Measurements from ENCODE around the gene RORB.
"Not testable (repeated sequence)": the region's sequence is repeated elsewhere in the genome, so short reads cannot be mapped to it uniquely, and the experiment has no call there.

Gene RORB

GRCh38 chr9:74513221-74513620 lies 16.1 kb downstream of the RORB start:
- DNase-seq (ENCODE audit: low read depth), result no peak

DNA sequence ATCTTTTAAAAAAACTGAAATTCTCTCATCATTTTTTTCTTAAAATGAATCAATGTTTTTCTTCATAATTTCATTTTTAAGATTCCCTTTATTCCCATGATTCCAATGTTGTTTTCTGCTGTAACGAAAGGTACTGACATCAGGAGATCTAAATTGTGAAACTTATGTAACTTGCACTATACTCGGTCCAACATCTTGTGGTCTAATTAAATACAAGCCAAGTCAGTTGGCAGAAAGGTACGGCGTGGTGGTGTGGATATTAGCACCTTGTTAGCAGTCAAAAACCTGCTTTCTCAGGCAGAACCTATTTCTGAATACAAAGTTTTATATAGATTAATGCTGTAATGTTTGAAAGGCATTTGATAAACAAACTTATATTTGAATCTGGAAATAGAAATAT lies 20.1 kb downstream of the RORB start:
- no peak for DNase-seq (ENCODE audit: low read depth)

GRCh38 chr9:74519419-74519818 lies 22.3 kb downstream of the RORB start:
- no peak for DNase-seq (ENCODE audit: low read depth)

DNA sequence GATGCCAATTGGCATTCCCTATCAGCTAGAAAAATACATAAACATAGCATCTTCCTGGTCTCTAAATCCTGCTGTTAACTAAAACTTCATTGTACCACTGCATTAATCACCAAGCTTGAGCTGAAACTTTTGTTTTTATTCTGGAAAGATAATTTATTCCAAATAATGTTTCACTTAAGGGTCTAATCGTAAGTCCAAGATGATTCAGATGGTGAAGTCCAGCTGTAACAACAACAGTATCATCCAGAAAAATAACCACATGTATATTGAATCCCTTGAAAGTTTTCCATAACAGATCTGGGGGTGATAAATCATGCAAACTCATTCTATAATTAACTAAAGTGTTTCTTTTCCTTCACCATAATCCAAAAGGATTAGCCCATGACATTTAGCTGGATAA lies 23.9 kb downstream of the RORB start:
- DNase-seq (ENCODE audit: low read depth), result no peak

GRCh38 chr9:74524289-74524688 lies 27.2 kb downstream of the RORB start:
- DNase-seq (ENCODE audit: low read depth), result no peak

DNA sequence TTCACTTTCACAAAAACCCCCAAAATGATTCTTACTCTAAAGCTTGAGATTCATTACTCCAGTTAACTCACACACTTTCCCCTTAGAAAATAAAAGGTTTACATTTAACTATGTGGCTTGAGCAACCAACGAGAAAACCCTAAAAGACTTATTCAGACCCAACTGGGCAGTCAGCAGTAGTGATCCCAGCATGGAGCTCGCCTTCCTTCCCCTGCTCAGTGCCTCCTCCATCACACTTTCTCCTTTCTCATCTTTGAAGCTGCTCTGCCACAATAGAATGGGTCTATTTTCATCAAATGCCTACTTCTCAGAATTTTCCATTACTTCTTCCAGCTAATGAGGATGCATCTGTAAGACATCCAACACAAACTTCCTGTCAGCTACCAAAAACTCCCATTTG lies 29.1 kb downstream of the RORB start:
- DNase-seq (ENCODE audit: low read depth), result no peak

DNA sequence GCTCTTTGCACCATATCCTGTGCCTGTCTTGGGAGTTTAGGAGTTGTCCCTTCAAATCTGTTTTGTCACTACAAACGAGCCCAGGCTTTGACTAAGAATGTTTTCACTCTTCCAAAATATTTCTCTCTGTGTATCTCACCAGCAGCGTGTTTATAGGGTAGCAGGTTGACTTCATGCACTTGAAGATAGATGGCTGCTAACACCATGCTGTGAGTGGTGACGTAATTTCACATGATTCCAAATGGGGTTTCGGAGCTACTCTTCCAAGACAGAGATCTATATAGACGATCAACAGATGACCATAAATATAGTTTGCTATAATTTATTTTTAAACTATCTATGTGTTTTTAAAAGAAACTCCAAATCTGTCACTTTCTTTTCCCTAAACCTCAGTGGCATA lies 30.6 kb downstream of the RORB start:
- DNase-seq (ENCODE audit: low read depth), result no peak

- no peak for DNase-seq (ENCODE audit: low read depth)
Observed at GRCh38 chr9:74528207-74528606, 31.1 kb downstream of the RORB start.

DNA sequence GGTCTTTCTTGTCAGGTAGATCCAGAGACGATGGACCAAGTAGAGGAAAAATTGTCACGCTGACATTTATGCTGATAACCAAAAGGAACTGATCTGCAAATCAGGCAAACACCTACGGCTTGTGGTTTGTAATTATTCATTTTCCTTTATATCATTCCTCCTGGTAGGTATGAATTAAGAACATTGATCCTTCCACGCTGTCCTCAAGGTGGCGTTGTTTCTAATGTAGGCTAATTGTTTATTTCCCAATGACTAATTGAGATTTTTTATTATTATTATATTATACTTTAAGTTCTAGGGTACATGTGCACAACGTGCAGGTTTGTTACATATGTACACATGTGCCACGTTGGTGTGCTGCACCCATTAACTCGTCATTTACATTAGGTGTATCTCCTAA lies 33.3 kb downstream of the RORB start:
- not testable (repeated sequence) for DNase-seq (ENCODE audit: low read depth)

GRCh38 chr9:74533253-74533652 lies 36.1 kb downstream of the RORB start:
- no peak for DNase-seq (ENCODE audit: low read depth)

DNA sequence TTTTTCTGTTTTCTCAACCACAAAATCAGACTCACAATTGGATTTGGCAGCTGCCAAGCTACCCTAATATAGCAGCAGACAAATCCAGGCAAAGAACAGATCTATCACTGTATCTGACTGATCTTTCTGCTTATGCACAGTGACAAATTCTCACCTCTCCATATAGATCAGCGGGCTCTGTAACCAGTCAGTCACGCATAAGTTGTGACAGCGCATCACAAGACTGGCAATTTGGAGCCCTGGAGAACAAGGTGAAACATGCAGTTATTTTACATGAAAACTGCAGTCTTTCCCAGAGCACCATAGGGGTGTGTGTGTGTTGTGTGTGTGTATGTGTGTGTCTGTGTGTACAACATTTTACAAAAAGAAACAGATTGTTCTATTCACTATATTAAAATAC lies 37.7 kb downstream of the RORB start:
- no peak for DNase-seq (ENCODE audit: low read depth)

DNA sequence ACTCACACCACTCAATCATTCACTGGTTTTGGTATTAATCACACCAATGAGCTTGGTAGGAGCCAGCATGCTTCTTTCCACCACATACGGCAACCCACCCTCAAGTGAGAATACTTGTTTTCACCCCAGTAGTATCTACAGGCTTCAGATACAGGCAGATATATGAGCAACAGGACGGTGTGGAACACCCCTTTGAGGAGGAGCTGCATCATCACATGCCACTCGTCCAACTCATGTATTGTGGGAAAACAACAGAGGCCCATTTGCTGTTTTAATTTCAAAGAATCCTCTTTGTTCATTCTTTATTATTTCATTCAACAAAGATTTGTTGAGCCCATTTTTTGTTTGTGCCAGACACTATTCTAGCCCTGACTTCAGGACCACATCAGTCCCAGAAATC lies 46.0 kb downstream of the RORB start:
- DNase-seq (ENCODE audit: low read depth), result no peak

DNA sequence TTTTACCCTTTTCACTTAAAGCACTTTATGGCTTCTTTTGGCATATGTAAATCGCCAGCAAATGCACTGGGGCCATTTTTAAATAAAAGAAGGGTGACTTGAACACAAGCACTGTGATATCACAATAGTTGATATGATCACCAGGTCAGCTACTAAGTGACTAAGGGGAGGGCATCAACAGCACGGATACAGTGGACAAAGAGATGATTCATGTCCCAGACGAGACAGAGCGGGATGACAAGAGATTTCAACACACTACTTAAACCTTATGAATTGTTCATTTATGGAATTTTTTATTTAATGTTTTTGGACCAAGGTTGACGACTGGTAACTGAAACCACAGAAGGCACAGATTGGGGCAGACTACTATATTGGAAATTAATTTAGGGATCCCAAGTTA lies 54.1 kb downstream of the RORB start:
- DNase-seq (ENCODE audit: low read depth), result no peak

DNA sequence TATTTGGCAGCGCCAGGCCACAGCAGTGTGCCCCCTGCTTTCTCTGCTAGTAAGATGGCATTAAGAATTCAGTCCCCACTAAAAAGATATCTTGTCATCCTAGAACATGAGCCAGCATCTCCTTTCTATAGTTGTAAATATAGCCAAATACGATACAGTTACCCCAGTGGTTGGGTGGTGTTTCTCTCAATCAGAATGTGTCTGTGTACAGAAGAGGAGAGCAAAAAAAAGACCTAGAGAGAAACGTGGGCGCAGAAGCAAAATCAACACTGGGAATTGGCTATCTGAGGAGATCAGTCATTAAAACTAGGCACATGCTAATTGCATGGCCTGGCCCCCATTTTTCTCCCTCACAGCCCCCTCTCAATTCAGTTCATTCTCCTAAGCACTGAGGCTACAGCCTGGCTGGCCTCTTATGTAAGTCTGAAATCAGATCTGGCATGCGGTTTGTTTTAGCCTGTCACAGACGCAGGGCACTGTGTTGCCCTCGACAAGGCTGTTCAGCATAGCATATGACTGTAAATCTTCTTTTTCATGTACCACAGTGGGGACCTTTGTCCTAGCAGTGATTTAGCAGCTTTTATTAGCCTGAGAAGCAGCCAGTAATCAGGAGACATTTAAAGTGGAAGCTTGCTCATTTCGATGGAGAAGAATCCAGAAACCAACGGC lies 57.8 kb downstream of the RORB start:
- DNase-seq (ENCODE audit: low read depth), result no peak

DNA sequence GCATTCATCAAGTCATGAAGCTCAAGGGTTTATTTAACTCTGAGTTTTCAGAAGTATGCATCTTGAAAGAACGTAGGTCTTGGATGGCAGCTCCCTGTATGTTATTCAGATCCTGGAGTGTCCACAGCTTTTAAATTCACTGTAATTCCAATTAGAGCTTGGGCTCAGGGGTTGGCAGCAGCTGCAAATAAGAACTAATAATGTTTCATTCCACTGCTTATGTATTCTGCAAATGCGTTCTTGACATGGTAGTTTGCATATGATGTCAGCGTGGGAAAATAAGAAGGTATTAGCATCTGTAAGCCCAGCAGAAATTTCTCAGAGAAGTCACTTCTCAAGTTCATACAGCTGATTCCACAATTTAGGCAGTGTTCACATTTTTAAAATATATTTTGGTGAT lies 58.4 kb downstream of the RORB start:
- DNase-seq (ENCODE audit: low read depth), result no peak

- DNase-seq (ENCODE audit: low read depth), result no peak
Observed at GRCh38 chr9:74556685-74557084, 59.5 kb downstream of the RORB start.

GRCh38 chr9:74557571-74557970 lies 60.4 kb downstream of the RORB start:
- no peak for DNase-seq (ENCODE audit: low read depth)

DNA sequence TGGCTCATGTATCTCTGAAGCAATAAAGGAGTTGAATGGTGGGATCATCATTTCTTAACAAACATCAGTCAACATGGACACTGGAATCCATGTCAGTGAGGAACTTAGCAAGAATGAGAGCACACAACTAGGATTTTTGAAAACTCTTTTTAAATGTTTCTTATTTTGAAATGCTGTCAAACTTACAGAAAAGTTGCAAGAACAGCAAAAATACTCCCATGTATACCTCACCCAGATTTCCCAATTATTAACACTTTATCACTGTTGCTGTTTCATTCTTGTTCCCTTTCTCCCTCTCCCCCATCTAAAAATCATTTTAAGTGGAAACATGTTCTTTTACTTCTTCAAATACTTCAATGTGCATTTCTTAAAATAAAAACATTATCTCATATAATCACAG lies 65.5 kb downstream of the RORB start:
- DNase-seq (ENCODE audit: low read depth), result no peak

DNA sequence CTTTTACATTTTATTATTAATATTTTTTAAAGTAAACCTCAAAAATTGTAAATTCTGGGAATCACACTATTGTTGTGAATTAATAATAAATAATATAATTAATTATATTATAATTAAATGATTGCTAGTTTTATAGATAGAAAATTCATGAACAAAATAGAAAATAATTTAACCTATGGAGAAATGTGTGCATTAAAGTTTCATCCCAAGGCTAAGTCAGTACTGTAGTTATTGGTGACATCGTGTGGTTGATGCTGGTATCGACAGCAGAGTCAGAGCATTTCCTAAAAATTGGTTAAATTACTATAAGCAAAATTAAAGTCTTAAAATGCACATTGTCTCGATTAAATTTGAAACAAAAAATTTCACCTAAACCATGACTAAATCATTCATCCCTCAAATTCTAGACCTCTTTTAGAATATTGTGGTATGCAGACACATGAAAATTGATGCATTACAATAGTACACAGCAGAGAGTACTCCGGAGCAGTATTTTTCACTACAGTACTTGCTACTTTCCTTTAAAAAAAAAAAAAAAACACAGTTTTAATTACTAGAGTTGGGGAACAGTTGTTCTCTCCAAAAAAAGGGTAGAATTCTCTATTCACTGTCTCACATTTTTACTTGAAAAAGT lies 73.9 kb downstream of the RORB start:
- no peak for DNase-seq (ENCODE audit: low read depth)

- no peak for DNase-seq (ENCODE audit: low read depth)
Observed at GRCh38 chr9:74573640-74574191, 76.6 kb downstream of the RORB start.

- DNase-seq (ENCODE audit: low read depth), result no peak
Observed at GRCh38 chr9:74576176-74576575, 79.0 kb downstream of the RORB start.

- DNase-seq (ENCODE audit: low read depth), result no peak
Observed at GRCh38 chr9:74577956-74578355, 80.8 kb downstream of the RORB start.

GRCh38 chr9:74589576-74589975 lies 92.4 kb downstream of the RORB start:
- DNase-seq (ENCODE audit: low read depth), result no peak

- no peak for DNase-seq (ENCODE audit: low read depth)
Observed at GRCh38 chr9:74595286-74595685, 98.2 kb downstream of the RORB start.
